ENCODE results near the gene CNIH4.

DNA sequence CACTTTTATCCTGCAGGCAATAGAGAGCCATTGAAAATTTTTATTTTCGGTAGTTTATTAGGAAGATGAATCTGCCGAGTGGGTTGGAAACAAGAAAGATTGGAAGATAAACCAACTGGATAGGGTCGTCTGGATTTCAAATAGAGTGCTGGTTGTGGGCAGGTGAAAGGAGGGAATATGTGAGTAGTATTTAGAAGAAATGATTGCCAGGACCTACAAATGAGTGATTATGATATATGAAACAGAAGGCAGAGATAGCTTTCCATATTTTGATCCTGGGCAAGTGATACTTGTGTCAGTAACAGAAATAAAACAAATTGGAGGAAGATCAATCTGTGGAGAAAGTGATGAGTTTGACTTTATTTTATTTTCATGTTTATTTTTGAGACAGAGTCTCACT lies 2.5 kb downstream of the CNIH4 start:
- TF ChIP-seq, protein P1, sequence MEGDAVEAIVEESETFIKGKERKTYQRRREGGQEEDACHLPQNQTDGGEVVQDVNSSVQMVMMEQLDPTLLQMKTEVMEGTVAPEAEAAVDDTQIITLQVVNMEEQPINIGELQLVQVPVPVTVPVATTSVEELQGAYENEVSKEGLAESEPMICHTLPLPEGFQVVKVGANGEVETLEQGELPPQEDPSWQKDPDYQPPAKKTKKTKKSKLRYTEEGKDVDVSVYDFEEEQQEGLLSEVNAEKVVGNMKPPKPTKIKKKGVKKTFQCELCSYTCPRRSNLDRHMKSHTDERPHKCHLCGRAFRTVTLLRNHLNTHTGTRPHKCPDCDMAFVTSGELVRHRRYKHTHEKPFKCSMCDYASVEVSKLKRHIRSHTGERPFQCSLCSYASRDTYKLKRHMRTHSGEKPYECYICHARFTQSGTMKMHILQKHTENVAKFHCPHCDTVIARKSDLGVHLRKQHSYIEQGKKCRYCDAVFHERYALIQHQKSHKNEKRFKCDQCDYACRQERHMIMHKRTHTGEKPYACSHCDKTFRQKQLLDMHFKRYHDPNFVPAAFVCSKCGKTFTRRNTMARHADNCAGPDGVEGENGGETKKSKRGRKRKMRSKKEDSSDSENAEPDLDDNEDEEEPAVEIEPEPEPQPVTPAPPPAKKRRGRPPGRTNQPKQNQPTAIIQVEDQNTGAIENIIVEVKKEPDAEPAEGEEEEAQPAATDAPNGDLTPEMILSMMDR (IDR thresholded peaks at IDR 0.05), result no peak
- TF ChIP-seq EZH2 (IDR thresholded peaks at IDR 0.05), result no peak
- no peak for TF ChIP-seq EZH2phosphoT487 (IDR thresholded peaks at IDR 0.05)
